K562 treated with DMSO at 1 percent for 48 hours (cell line): ENCODE results near the gene PDE4A. TPM values are rescaled to one million over a fixed set of nuclear protein-coding genes. Genes with fewer than 3 reads are reported as not detected.

ENCODE experiments used
- total RNA-seq: library from RNA; unstranded; fragments of 300-600 nt; gene quantifications from 2 replicates; pipeline ENCODE4 v1.2.3, GENCODE V29; 2022; ENCODE audit warnings: low replicate concordance; ENCODE audit errors: extremely low read depth

Gene PDE4A
- not detected in 2 replicates for total RNA-seq

GRCh38 chr19:10420444-10421239, at the start of gene PDE4A:
Gene PDE4A (plus strand): TSS chr19:10420538. CDS start chr19:10420765, 227 bp downstream.

DNA sequence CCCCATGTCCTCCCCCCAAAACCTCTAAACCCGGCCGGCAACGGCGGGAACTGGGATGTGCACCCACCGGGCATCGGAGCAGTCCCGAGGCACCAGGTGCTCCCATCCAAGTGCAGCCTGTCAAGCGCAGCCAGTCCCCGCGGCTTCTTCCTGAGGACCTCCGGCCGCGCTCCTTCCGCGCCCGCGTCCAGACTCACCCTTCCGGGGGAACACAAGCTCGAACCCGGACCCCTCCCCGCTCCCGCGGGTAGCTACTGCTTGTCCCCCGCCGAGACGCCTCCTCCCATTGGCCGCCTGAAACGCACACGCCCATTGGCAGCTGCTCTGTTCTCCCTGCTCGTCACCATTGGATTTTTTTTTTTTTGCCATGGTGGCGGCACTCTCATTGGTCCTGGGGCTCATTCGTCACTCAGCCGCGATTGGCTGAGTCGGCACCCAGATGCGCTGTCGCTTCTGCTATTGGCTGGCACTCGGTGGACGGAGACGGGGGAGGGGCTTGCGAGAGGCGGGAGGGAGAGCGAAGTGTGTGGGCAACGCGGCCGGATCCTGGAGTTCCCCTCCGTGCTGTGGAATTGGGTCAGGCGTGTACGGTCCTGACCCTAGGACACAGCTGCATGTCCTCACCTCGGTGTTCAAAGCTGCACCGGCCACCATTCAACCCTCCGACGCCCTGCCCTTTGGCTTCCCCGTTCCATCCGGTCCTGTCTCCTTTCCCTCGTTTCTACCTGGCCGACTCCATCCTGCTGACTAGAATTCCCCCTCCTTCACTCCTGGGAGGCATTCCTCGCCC, 39.8 kb upstream of the PDE4A start, which contains the start of gene TYK2:
Gene TYK2, minus strand, starts transcription at position 260 of the 790 bp plus-strand sequence. CDS start 2,166 bp downstream, outside the sequence.

DNA sequence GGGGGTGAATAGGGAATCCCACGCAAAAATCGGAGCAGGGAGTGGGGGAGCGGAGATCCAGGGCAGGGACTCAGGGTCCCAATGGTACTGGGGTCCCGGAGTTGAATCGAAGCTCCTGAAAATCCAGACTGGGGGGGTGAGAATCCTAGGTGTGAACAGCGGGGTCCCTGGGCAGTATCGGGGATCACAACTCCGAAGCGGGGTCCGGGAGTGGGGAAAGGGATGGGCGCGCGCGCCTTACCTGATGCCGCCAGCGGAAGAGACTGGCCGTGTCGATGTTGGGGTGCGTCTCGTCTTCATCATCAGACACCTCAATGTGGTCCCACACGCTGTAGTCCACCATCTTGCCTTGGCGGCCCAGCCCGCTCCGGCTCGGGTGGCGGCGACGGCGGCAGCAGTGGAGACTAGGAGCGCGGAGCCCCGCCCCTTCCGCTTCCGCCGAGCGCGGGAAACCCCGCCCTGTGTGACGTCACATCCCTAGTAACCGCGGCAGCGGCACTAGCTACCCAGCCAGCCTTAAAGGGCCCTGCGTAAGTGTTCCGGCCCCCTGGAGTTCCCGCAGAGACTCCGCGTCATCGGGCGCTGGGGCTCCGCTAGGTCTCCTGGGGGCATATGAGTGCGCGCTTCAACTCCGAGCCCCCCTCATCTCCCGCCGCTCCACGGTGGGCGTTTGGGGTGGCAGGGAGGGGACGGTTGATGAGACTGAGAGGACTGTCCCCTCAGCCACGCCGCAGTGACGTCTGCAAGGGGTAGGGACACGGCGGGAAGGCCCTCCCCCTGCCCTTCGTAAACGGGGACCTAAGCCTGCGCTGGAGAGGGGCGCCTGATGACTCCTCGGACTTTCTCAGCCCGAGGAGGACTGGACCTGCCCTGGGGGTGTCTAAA, 17.0 kb upstream of the PDE4A start, which contains the start of gene CDC37:
Gene CDC37, minus strand, starts transcription at position 406 of the 885 bp plus-strand sequence. Its CDS starts 63 bp downstream, at position 343.

GRCh38 chr19:10503002-10503789, 82.9 kb downstream of the PDE4A start, which contains the start of gene KEAP1:
Gene KEAP1 (minus strand): TSS chr19:10503356. CDS start chr19:10500033, 3,323 bp downstream.

DNA sequence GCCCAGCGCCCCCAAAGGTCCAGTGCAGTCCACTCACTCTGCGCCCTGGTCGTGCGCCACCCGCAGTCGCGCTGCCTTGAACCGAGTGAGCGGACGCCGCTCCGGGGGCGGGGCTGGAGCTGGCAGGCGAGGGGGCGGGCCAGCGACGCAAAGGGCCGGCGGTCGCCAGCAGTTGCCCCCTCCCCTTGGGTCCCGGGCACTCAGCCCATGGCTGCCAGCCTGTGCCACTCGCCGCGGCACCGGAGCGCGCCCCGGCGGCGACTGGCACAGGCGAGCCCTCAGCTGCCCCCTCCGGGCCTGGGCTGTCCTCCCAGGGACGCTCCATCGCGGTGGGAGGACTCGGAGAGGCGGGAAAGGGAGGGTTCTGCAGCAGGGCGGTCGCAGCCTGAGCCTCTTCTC, 97.0 kb downstream of the PDE4A start, which contains the start of gene S1PR5:
Gene S1PR5, minus strand, starts transcription at position 87 of the 399 bp plus-strand sequence. CDS start 2,436 bp downstream, outside the sequence.

Other genes with a start within 250 kb of the PDE4A start
- gene DNMT1, start 225.6 kb upstream of the PDE4A start, total RNA-seq, result 271 TPM in 1 of 2 replicates, not detected in the other
- gene S1PR2, start 189.2 kb upstream of the PDE4A start, total RNA-seq, result not detected in 2 replicates
- gene MRPL4, start 168.3 kb upstream of the PDE4A start, total RNA-seq, result not detected in 2 replicates
- gene ICAM1, start 149.4 kb upstream of the PDE4A start, total RNA-seq, result 228 TPM in 1 of 2 replicates, not detected in the other
- not detected in 2 replicates for gene ICAM4, start 133.6 kb upstream of the PDE4A start, total RNA-seq
- gene ICAM5, start 130.6 kb upstream of the PDE4A start, total RNA-seq, result not detected in 2 replicates
- gene ZGLP1, start 110.7 kb upstream of the PDE4A start, total RNA-seq, result not detected in 2 replicates
- not detected in 2 replicates for gene FDX2, start 104.5 kb upstream of the PDE4A start, total RNA-seq
- not detected in 2 replicates for gene RAVER1, start 87.0 kb upstream of the PDE4A start, total RNA-seq
- gene ICAM3, start 80.9 kb upstream of the PDE4A start, total RNA-seq, result not detected in 2 replicates
- gene TYK2, start 40.0 kb upstream of the PDE4A start, total RNA-seq, result 316 TPM in 1 of 2 replicates, not detected in the other
- gene CDC37, start 17.0 kb upstream of the PDE4A start, total RNA-seq, result not detected in 2 replicates
- not detected in 2 replicates for gene KEAP1, start 82.8 kb downstream of the PDE4A start, total RNA-seq
- gene S1PR5, start 96.9 kb downstream of the PDE4A start, total RNA-seq, result not detected in 2 replicates
- gene ATG4D, start 123.4 kb downstream of the PDE4A start, total RNA-seq, result not detected in 2 replicates
- gene KRI1, start 145.5 kb downstream of the PDE4A start, total RNA-seq, result not detected in 2 replicates
- not detected in 2 replicates for gene CDKN2D, start 148.4 kb downstream of the PDE4A start, total RNA-seq
- not detected in 2 replicates for gene AP1M2, start 166.8 kb downstream of the PDE4A start, total RNA-seq
- not detected in 2 replicates for gene SLC44A2, start 205.0 kb downstream of the PDE4A start, total RNA-seq
- not detected in 2 replicates for gene ILF3, start 233.8 kb downstream of the PDE4A start, total RNA-seq